Measurements from ENCODE around the gene CACNA1C.

CACNA1C gene

DNA sequence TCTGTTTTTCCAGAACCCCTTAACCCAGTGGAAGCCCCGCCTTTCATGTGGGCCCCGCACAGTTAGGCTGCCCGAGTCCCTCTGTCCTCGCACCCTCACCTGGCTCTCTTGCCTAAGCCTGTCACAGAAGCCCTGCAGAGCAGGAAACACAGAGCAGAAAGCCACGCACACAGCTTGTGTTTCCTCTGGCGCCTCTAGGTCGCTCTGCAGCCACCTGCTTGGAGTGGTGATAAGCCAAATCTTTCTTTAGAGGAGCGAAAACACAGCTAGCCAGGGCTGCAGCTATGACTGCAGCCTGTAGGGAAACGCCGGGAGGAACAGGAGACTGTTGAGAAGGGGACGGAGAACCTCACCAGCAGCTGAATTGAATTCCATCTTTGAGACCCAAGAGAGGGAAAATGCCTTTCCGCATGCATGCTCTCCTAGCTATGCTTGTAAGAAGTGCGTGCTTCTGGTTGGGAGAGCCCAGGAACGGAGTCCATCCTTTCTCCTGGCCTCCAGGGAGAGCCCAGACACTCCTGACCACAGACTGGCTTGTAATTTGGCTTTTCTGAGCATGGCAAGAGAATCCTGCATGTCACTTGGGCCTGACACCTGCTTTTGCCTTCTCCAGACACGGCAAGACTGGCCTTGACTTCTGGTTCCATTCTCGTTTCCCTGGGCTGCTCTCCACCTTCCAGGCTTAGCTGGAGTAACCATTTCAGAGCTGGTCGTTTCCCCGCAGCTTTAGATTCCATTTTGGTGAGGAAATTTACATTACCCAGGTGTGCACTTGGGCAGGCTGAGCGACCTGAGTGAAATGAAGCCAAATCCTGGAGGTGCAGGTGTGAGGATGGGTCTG, 301.6 kb downstream of the CACNA1C start:
- DNase-seq (ENCODE audit: low spot score) = no peak
- peak; percentile 55 for FAIRE-seq

DNA sequence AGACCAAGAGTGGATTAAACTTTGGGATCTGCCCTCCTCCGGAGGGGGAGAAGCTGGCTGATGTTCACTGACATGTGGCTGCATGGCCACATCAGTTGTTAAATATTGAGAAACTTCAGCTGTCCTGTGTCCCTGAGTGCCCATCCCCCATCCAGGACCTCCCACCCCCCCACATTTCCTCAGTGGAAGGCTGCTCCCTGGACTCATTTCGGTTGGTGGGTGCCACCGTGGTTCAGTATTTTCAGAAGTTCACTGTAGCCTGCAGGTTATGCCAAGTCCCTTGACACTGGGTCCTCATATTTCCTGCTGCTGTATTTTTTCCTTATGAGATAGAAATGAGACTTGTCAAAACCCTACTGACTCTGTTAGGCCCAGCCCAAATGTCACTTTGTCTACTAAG, 302.4 kb downstream of the CACNA1C start:
- FAIRE-seq (no peak), DNase-seq (ENCODE audit: low spot score) (no peak)

DNA sequence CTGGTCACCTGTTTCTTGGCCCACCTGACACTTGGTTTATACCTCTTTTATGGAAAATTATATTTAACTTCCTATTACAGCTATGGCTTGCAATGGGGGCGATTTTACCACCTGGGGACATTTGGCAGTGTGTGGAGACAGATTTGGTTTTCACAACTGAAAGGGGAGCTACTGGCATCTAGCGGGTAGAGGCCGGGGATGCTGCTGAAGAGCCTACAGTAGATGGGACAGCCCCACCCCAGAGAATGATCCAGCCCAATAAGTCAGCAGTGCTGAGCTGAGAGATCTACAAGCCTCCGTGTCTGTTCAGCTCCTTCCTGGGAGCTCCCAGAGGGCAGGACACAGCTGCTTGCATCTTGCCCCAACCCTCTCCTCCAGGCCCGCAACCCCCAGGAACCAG, 302.8 kb downstream of the CACNA1C start:
- no peak for DNase-seq (ENCODE audit: low spot score)
- FAIRE-seq = no peak

DNA sequence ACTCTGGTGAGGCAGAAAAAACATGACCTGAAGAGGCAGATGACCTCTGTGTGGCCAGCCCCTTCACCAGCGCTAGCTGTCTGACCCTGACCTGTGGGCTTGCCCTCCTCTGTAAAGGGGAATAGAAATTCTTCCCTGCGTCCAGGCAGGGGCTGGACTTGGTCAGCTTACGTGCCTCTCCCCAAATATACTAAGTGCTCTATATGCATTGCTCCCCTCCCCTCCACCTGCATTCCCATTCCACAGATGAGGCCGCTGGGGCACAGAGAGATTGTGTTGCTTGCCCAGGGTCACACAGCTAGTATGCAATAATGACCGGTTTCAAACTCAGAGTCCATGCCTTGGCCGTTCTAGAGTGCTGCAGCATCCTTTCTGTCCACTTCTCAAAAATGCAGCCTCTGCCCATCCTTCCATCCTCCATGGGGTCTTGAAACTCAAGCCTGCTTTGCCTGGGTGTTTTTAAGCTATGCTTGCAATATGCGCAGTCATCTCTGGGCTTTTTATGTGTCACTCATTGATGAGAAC, 303.9 kb downstream of the CACNA1C start:
- DNase-seq (ENCODE audit: low spot score) = no peak
- peak; percentile 70 for FAIRE-seq

DNA sequence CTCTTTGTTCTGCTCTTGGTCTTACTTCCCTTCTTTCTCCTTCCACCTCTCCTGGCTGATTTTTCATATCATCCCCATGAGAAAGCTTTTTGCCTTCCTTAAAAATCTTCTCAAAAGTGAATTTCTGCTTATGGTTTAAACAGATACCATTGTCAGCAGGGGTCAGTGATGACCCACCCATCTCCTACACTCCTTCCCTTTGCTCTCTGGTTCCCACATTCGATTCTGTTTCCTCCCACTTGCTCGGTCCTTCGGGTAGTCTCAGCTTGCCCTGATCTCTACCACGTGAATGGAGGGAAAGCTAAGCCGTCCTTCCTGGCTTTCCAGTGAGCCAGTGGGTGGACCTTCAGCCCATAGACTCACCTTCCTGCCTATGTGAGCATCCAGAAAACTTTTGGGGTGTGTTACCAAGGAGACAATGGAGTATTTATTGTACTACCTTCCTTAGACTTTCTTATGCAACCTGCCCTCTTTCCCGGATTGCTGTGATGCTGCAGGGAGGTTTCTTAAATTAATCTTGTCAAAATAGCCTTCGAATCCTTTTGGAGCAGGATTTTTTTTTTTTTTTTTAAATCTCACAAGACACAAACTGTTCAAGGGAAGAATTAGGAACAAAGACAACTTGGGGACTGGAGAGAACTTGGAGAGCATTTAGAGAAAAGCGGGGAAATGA, 306.3 kb downstream of the CACNA1C start:
- DNase-seq (ENCODE audit: low spot score) (peak; percentile 64), FAIRE-seq (peak; percentile 94)

DNA sequence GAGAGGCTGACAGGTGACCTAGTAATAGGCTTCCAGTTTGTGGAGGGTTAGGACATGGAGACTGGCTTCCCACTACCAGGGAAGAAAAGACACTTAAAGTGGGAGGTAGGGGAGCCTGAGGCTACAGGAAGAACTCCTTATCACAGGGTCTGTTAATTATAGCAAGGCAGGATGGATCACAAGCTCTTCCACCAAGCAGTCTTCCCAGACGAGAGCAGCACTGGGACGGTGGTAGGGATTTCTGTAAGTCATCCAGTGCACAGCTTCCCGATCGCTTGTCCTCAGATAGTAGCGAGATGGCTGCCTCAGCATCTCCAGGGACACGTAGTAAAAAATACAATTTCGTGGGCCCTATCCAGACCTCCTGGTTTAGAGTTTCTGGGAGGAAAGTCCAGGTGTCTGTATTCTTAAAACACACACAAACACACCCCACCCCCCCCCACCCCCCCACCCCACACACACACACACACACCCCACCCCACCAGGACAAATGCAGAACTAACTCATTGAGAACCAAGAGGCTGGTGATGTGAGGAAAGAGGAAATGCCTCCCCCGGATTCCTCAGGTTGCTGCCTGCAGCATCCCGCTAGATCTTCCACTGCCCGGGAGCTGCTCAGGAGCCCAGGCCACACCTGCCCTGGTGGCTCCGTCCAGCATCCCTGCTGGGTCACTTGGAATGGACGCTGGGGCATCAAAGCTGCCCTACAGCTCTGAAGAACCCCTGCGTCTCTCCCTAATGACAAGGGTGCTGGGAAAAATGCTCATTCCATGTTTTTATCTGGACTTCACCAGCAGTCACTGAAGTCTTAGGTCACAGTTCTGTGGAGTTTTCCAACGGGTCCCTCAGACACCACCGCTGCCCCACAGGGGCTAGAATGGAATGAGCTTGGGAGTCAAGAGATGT, 307.2 kb downstream of the CACNA1C start:
- FAIRE-seq (no peak), DNase-seq (ENCODE audit: low spot score) (peak; percentile 42)

DNA sequence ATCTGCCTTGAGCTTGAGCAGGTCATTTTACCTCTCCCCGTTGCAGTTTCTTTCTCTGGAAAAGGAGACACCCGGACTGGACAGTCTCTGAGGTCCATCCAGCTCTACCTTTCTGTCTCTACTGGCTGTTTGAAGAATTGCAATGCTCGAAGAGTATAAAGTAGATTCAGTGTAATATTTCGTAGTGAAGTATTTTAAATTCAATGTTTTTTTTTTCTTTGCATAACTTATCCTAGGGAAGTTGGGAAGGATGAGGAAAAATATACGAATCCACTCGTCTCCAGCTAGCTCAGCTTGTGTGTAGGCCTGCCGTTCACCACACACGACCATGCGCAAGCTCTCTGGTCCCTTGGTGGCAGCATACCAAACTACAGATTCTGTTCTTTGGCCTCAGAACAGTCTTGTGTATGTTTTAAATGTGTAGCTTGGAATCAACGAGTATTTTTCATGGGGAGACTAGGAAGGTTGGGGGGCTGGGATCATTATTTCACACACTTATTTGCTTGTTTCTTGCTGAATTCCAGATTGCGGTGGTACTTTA, 307.9 kb downstream of the CACNA1C start:
- FAIRE-seq = no peak
- DNase-seq (ENCODE audit: low spot score) = no peak

DNA sequence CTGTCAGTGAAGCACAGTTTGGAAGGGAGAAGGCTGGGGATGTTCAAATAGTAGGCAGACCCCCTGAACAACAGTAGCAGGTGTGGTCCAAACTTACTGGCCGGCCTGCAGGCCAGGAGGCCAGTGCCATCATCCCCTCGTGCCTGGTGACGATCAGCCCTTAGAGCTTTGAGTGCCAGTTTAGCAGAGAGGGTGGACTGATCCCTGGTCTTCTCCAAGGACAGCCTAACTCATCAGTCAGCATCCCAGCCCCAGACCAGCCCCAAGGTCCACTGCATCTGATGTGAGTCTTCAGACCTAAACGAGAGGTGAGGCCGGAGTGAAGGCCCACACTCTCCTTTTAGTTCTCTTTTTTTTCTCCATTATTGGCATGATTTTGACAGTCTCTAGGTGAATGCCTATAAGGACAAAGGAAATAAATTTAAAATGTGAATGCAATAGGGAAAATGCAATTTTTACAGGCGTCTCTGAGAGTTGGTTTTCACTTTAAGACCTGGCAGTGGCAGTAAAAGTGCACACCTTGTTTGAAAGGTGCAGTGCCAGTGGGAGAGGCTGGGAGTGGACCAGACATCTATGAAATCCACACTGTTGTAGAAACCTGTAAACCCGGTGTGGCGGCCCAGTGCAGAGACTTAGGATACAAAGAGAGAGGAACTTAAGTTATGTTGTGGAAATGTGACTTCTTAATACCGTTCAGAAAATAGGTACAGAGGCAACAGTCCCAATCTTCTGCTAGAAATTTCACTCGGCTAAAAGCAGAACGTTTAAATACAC, 311.2 kb downstream of the CACNA1C start:
- DNase-seq (ENCODE audit: low spot score) = no peak
- FAIRE-seq = no peak

DNA sequence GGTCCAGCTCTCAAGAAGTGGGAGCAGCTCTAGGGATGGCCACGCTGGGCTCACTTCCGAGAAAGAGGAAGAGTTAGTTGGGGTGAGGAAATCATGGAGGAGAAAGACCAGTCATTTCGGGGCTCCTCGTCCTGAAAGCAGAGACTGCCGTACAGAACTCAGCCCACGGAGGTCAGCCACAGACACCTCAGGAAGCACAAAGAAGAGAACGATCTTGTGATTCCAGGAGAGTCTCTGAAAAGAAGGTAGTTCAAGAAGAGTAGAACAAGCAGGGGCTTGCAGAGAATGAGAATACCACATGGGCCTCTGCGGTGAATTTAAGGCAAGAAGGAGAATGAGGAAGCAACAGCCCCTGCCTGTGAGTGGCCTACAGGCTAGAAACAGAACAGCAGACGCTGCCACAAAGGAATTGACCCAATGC, 311.9 kb downstream of the CACNA1C start:
- no peak for DNase-seq (ENCODE audit: low spot score)

DNA sequence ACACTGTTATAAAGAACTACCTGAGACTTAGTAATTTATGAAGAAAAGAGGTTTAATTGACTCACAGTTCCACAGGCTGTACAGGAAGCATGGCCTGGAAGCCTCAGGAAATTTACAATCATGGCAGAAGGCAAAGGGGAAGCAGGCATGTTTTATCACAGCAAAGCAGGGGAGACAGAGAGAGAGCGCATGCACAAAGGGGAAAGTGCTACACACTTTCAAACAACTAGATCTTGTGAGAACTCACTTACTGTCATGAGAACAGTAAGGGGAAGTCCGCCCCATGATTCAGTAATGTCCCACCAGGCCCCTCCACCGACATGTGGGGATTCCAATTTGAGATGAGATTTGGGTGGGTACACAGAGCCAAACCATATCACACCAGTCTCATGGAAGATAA, 313.9 kb downstream of the CACNA1C start:
- DNase-seq (ENCODE audit: low spot score) (no peak), FAIRE-seq (no peak)

More for the DNA sequence above, 311.9 kb downstream of the CACNA1C start:
- no peak for FAIRE-seq

DNA sequence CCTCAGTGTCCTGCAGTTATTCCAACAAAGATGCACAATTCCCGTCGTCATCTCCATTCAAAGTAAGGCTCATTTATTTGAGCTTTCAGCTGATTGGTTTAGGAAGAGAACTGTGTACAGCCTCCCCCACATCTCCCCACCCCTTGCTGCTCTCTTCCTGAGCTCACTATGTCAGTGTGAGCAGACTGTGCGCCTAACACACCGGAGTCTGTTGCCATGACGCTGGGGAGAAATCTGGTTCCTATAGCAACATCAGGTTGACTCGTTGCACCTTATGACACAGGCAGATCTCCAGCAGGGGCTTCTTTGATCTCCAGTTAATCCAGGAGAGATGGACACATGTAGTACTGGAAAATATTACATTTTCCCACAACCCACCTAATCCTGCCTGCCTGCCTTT, 319.4 kb downstream of the CACNA1C start:
- no peak for DNase-seq (ENCODE audit: low spot score)
- FAIRE-seq = no peak

DNA sequence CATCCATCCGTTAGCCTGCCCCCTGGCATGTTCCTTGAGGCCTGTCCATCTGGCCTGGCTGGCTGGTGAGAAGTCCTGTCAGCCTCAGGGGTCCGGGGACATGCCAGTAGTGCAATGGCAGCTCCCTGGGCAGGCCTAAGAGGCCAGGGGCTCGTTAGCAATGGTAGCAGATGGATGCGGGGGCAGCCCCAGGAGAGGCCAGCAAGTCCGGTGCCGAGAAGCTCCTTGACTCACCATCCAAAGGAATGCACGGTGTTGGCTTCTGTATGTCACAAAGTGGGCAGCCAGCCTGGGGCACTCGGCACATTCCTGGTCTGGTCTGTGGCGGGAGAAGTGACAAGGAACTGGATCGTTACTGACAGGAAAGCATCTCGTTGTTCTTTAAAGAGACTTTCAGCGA, 319.9 kb downstream of the CACNA1C start:
- no peak for FAIRE-seq
- peak; percentile 59 for DNase-seq (ENCODE audit: low spot score)

DNA sequence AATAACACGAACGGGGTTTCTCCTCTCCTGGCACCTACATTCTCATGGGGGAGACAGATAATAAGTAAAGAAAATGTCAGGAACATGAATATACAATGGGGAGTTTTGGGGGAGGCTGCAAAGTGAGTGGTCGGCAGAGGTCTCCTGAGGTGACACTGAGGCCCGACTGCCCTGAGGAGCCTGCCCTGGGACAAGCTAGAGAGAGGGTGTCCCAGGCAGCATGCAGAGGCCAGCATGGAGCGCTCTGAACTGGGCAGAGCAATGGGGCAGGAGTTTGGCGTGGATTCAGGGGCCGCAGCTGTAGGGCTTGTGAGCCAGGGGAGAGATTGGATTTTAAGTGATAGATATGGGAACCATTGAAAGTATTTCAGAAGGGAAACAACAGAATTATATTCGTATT, 320.5 kb downstream of the CACNA1C start:
- FAIRE-seq (no peak), DNase-seq (ENCODE audit: low spot score) (no peak)

DNA sequence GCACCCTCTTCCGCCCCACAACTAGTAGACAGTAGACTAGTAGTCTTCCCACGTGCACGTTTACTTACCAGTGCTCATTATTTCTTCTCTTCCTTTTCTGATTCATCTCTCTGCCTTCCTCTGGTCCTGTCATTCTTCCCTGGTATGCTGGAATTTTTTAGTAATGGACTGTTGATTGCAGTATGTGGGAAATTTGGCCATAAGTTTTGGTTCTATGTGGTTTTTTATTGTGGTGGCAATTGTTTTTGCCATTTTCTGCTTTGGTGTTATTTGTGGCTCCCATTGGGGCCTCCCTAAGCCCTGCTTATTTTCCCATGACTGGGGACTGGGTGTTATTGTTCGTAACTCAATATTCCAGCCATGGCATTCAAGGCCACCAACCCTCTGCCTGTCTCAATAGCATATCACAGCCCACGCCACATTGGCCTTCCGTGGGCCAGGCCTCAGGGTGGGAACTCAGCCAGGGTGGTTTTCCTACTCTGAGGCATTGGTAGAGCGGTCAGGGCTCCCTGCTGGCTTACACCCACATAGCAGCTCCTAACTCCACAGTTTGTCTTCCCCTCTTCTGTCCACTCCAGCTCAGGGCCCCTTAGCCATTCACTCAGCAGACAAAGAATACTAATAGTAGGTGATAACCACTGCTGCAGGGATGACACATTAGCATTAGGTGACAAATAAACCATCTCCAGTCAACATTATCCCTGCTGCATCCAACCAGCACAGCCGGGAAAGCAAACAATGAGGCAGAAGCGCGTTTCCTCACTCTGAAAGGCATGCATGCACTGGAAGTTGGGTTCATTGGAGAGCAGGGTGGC, 321.5 kb downstream of the CACNA1C start:
- DNase-seq (ENCODE audit: low spot score) (no peak), FAIRE-seq (peak; percentile 89)

DNA sequence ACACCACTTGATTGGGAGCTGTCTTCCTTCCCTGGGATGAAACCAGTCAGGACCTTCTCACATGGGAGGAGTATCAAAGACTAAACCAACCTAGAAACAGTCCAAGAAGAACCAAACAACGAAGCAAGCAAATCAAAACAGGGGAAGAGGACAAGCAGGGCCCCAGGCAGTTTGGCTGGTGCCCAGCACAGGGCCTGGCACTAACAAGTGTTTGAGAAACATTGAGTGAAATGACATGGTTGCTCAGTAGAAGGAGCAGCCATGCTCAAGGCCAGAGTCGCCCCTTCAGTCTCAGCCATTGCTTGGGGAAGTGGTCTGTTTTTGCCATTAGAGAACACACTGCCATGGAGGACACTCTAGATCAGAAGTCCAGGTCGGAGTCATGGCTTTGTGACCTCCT, 323.1 kb downstream of the CACNA1C start:
- FAIRE-seq (no peak), DNase-seq (ENCODE audit: low spot score) (no peak)

DNA sequence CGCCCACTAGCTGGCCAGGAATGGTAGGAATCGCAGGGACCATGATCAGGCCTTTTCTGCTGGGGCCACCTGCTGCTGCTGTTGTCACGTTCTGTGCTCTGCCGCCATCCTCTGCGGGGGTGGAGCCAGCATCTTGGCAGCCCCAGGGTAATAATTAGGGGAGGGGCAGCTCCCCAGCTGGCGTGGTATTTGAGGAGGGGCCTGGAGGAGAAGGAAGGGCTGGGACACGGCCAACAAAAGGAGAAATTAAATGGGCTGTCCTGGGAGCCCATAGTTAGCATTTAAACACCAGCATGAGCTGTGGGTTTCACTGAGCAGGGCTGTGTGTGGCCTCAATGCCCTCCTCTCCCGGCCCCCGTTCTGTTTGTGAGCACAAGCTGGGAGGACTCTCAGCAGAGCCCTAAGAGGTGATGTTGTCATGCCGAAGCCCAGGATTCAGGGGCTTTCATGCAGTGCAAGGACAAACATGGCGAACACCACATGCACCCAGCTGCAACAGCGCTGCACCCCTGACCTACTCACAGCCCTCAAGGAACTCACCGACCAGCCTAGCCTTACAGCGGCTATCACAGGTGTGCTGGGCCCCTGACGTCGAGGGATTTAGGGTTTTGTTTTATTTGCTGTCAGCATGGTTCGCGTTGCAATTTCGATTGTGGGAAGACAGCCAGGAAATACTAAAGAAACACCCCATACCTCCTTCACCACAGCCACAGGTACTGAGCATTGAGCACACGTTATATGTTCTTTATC, 324.3 kb downstream of the CACNA1C start:
- DNase-seq (ENCODE audit: low spot score) = no peak
- peak; percentile 17 for FAIRE-seq

DNA sequence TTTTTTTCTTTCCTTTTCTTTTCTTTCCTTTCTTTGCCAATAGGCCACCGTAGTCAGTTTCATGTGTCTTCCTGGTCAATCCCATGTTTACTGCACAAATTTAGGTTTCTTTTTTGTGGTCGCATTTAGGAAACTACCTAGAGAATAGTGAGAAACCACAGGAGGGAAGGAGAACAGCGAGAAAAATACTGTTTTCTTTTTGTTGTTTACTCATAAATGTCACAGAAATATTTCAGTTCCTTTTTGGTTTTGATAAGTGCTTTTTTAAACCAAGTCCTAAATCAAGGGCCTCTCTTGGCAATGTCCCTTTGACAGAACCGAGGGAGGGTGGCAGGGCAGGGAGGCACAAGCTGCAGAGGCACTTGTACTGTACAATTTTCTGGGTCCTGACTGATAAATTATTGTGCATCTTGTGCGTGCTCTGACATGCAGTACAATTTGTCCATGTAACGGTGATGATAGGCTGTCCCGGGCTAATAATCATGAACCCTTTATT, 326.1 kb downstream of the CACNA1C start:
- no peak for DNase-seq (ENCODE audit: low spot score)
- no peak for FAIRE-seq

DNA sequence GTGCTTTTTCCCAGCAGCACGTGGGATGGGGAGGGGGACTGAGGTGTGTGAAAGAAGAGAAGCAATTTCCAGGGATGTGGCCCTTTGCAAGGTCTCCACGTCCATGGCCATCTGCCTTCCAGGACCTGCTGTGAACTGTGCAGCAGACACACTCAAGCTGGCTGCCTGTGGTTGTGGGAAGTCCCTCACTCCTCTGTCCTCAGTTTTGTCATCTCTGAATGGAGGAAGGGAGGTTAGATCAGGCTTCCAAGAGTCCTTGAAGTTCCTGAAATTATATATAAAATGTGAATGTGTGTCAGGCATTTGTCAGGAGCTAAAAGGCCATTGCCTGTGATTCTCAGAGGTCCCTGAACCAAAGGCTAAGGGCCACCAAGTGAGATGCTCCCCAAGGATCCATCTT, 328.2 kb downstream of the CACNA1C start:
- no peak for DNase-seq (ENCODE audit: low spot score)
- peak; percentile 20 for FAIRE-seq
